ENCODE data around the gene OLFM2. TPM values are rescaled to one million over a fixed set of nuclear protein-coding genes. Genes with fewer than 3 reads are reported as not detected.

OLFM2 gene
- total RNA-seq, 1 experiment from 2014 or later, result 3.4 TPM

DNA sequence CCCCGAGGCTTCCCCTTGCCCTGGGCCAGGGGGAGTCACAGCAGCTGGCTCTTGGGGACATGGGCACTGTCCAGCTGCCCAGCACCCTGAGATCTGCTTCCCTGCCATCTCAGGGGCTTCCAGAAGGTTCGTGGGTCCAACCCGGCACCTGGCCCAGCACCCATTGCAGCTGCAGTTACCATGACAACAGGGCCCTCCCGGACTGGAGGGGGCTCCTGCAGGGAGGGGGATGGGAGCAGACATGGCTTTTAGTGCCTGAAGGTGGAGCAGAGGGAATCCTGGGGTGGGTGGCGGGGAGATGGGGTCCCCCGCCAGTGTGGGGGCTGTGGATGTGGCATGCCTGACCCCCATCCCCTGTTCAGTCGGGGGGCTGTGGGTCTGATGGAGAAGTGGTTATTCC is 86.5 kb downstream of the OLFM2 start:
- no peak overlapping the region for H3K27ac ChIP-seq
- H3F3A ChIP-seq (ENCODE audit: insufficient read depth, low read depth), result no peaks in the 10 kb centered on the region
- TF ChIP-seq EZH2 (IDR thresholded peaks at IDR 0.05; ENCODE audit: low read depth) (no peak), CTCF (conservative IDR thresholded peaks at IDR 0.05) (no peak)
- H3K9me3 ChIP-seq (ENCODE audit: insufficient read depth, low read depth), result no peaks in the 10 kb centered on the region
- 0 out of 2 replicates have a peak, but pooled peaks cover 3% of the 10 kb centered on the region for H4K20me1 ChIP-seq (ENCODE audit: insufficient read depth)
- POLR2A ChIA-PET (ENCODE audit: unreplicated experiment), result no interaction called here
- H3K9me2 ChIP-seq (ENCODE audit: insufficient read depth), result no peaks in the 10 kb centered on the region
- intact Hi-C loops (cut with micrococcal nuclease; ENCODE audit: unreplicated experiment), result loop anchor here (5.0 kb wide), 1 partner anchor 63 kb away; no protein-coding TSS in a partner anchor
- DNase-seq, result no peak
- H3K79me2 ChIP-seq (ENCODE audit: low read depth), result no peaks in the 10 kb centered on the region
- H2AFZ ChIP-seq, result no peak overlapping the region
- BruUV-seq (replicated peaks), result no TSS peak
- H3K36me3 ChIP-seq (ENCODE audit: low read depth), result no peaks in the 10 kb centered on the region
- H3K4me3 ChIP-seq, result no peak overlapping the region
- no peaks in the 10 kb centered on the region for H3K4me1 ChIP-seq (replicated peaks; ENCODE audit: insufficient read depth)
- no peaks in the 10 kb centered on the region for H3K27me3 ChIP-seq (ENCODE audit: insufficient read depth, low read depth)
- CTCF ChIA-PET, result no interaction called here
- H3K4me2 ChIP-seq, result no peak overlapping the region

DNA sequence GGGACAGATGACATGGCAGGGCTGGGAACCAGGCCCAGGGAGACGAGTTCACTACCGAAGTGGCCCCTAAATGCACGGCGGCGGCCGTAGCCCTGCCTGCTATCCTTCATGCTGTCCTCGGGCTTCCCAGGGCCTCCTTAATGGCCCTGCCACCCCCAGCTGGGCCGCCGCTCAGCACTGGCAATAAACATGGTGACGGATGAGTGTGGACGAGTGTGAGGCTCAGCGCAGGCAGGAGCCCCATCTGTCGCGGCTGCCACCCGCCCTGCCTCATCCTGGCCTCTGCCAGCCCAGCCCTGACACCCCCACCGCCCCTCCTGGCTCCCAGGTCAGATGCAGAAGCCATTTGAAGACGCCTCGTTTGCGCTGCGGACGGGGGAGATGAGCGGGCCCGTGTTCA is 87.6 kb downstream of the OLFM2 start:
- H3K27ac ChIP-seq, result no peak overlapping the region
- H3K4me1 ChIP-seq (replicated peaks; ENCODE audit: insufficient read depth), result no peaks in the 10 kb centered on the region
- H3K4me3 ChIP-seq, result no peak overlapping the region
- intact Hi-C loops (cut with micrococcal nuclease; ENCODE audit: unreplicated experiment), result loop anchor here (5.0 kb wide), 1 partner anchor 64 kb away; no protein-coding TSS in a partner anchor
- TF ChIP-seq EZH2 (IDR thresholded peaks at IDR 0.05; ENCODE audit: low read depth) (no peak), CTCF (conservative IDR thresholded peaks at IDR 0.05) (no peak)
- H3K9me3 ChIP-seq (ENCODE audit: insufficient read depth, low read depth), result peaks cover 2% of the 10 kb centered on the region; the same call in 1 of the 2 replicates
- H3F3A ChIP-seq (ENCODE audit: insufficient read depth, low read depth), result no peaks in the 10 kb centered on the region
- no peaks in the 10 kb centered on the region for H3K79me2 ChIP-seq (ENCODE audit: low read depth)
- no peak overlapping the region for H2AFZ ChIP-seq
- H4K20me1 ChIP-seq (ENCODE audit: insufficient read depth), result 0 out of 2 replicates have a peak, but pooled peaks cover 3% of the 10 kb centered on the region
- no TSS peak for BruUV-seq (replicated peaks)
- DNase-seq, result no peak
- no peaks in the 10 kb centered on the region for H3K27me3 ChIP-seq (ENCODE audit: insufficient read depth, low read depth)
- ChIA-PET CTCF (no interaction called here), POLR2A (ENCODE audit: unreplicated experiment) (no interaction called here)
- H3K36me3 ChIP-seq (ENCODE audit: low read depth), result no peaks in the 10 kb centered on the region
- H3K4me2 ChIP-seq, result no peak overlapping the region
- H3K9me2 ChIP-seq (ENCODE audit: insufficient read depth), result no peaks in the 10 kb centered on the region

- no peak for TF ChIP-seq EZH2 (IDR thresholded peaks at IDR 0.05; ENCODE audit: low read depth)
- peak; percentile 77 for TF ChIP-seq CTCF (conservative IDR thresholded peaks at IDR 0.05)
- BruUV-seq (replicated peaks), result no TSS peak
- no peak overlapping the region for H3K27ac ChIP-seq
- no peak overlapping the region for H3K4me2 ChIP-seq
- no peaks in the 10 kb centered on the region for H3K79me2 ChIP-seq (ENCODE audit: low read depth)
- no peak overlapping the region for H3K4me3 ChIP-seq
- 0 out of 2 replicates have a peak, but pooled peaks cover 3% of the 10 kb centered on the region for H4K20me1 ChIP-seq (ENCODE audit: insufficient read depth)
- H3K9me3 ChIP-seq (ENCODE audit: insufficient read depth, low read depth), result peaks cover 4% of the 10 kb centered on the region; the same call in 1 of the 2 replicates
- H3F3A ChIP-seq (ENCODE audit: insufficient read depth, low read depth), result no peaks in the 10 kb centered on the region
- POLR2A ChIA-PET (ENCODE audit: unreplicated experiment), result no interaction called here
- H3K9me2 ChIP-seq (ENCODE audit: insufficient read depth), result no peaks in the 10 kb centered on the region
- CTCF ChIA-PET, result interaction anchor here (0.5 kb wide), 1 partner anchor 260 kb away, joined by 3 read pairs; no protein-coding TSS in a partner anchor
- H3K27me3 ChIP-seq (ENCODE audit: insufficient read depth, low read depth), result no peaks in the 10 kb centered on the region
- H3K36me3 ChIP-seq (ENCODE audit: low read depth), result peaks cover 5% of the 10 kb centered on the region; the same call in 1 of the 2 replicates
- DNase-seq, result peak in 1 of 2 experiments; percentile 29
- no peak overlapping the region for H2AFZ ChIP-seq
- intact Hi-C loops (cut with micrococcal nuclease; ENCODE audit: unreplicated experiment), result loop anchor here (5.0 kb wide), 1 partner anchor 64 kb away; no protein-coding TSS in a partner anchor
- H3K4me1 ChIP-seq (replicated peaks; ENCODE audit: insufficient read depth), result no peaks in the 10 kb centered on the region
Measured at GRCh38 chr19:9848060-9848459, 88.3 kb downstream of the OLFM2 start.
